SK-N-MC (cell line): ENCODE measurements around the gene AMER3.

Source experiments
- EZH2 ChIP-seq: fragments of 200-600 bp; sonication (generic); IDR thresholded peaks from one replicate; pipeline ENCODE4 v1.6.1; 2017; ENCODE audit warnings: antibody characterized with exemption
- FOXP2 ChIP-seq: optimal IDR thresholded peaks from 2 replicates; pipeline ENCODE3; 2011; ENCODE audit warnings: mild to moderate bottlenecking, moderate library complexity; ENCODE audit not compliant: insufficient read depth; ENCODE audit errors: extremely low read length, control extremely low read depth
- POLR2AphosphoS5 ChIP-seq: IDR thresholded peaks from 2 replicates; pipeline ENCODE4 v1.6.1; 2012; ENCODE audit warnings: mild to moderate bottlenecking, low read depth, low read length, borderline replicate concordance

GRCh38 chr2:130806370-130806769 is 51.0 kb downstream of the AMER3 start:
- TF ChIP-seq POLR2AphosphoS5 (no peak), EZH2 (no peak), FOXP2 (no peak)
